B cell (primary cell): ENCODE data around the gene USH2A.

ENCODE experiments used
- EZH2 ChIP-seq: IDR thresholded peaks from 2 replicates; pipeline ENCODE4 v1.6.1; 2012; ENCODE audit warnings: borderline replicate concordance, low read depth, mild to moderate bottlenecking, moderate library complexity, low read length; ENCODE audit not compliant: insufficient read depth, poor library complexity, severe bottlenecking
- TF ChIP-seq, protein P1 (sequence below): fragments of 200-600 bp; IDR thresholded peaks from one replicate; pipeline ENCODE4 v1.8.0; 2022; ENCODE audit warnings: antibody characterized with exemption, mild to moderate bottlenecking

- TF ChIP-seq EZH2: no peak
- TF ChIP-seq, protein P1, sequence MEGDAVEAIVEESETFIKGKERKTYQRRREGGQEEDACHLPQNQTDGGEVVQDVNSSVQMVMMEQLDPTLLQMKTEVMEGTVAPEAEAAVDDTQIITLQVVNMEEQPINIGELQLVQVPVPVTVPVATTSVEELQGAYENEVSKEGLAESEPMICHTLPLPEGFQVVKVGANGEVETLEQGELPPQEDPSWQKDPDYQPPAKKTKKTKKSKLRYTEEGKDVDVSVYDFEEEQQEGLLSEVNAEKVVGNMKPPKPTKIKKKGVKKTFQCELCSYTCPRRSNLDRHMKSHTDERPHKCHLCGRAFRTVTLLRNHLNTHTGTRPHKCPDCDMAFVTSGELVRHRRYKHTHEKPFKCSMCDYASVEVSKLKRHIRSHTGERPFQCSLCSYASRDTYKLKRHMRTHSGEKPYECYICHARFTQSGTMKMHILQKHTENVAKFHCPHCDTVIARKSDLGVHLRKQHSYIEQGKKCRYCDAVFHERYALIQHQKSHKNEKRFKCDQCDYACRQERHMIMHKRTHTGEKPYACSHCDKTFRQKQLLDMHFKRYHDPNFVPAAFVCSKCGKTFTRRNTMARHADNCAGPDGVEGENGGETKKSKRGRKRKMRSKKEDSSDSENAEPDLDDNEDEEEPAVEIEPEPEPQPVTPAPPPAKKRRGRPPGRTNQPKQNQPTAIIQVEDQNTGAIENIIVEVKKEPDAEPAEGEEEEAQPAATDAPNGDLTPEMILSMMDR: no peak
These were observed 278.4 kb downstream of the USH2A start for GRCh38 chr1:216144661-216145450.
